ENCODE measurements around the gene CCDC190. TPM values are rescaled to one million over a fixed set of nuclear protein-coding genes. Genes with fewer than 3 reads are reported as not detected.

The CCDC190 gene
- total RNA-seq, 4 donors from 2014 or later, result 0.40 to 0.89 TPM; not detected in 2

DNA sequence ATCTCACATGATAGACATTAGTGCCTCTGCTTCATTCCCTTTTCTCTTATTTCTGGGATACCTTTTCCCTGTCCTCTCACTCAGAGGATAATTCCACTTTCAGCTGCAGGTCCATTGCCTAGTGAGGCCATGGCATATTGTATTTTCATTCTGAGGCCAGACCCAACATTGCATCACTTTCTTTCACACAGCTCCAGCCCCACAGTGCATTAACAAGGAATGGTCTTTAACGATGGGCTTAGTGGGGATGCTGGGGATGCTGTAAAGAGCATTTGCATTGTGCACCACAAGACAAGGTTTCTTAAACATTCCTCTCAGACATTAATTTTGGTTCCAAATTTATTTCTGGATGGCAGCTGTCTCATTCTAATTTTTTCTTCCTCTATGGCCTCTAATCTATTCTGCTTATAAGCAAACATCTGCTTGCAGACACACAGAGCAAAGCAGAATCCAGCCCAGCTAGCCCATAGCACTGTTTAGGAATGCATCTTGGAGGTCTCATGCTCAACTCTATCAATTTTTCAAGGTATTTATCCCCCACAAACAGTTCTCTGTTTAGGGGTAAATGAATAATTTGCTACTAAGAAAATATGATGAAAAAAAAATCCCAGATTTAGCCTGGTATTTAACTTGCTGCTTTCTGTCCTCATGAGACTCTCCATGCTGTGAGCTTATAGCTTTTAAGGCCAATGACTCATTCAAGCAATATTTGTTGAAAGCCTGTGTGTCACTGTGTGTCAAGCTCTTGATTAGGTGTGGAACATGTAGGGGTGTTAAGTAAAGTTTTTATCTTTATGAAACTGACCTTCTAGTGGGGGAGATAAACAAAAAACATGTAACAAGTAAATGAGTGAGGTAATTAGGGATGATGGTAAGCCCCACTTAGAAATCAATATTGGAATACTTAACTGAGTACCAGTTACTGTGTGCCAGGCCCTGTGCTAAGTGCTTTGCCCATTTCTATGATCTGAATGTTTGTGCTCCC, 44.5 kb upstream of the CCDC190 start:
- no peak for DNase-seq
- intact Hi-C loops (cut with DNase I), result no loop called here
- 57 to 70% methylated on average over 1 of the region's 1 CpG for WGBS, 2 donors
- H3K36me3 ChIP-seq, result no peaks in the 10 kb centered on the region
- no peaks in the 10 kb centered on the region for H3K4me1 ChIP-seq
- H3K27ac ChIP-seq, result no peak overlapping the region
- no peaks in the 10 kb centered on the region for H3K27me3 ChIP-seq
- H3K4me3 ChIP-seq (replicated peaks in 1 of 3), result no peak overlapping the region
- no peaks in the 10 kb centered on the region for H3K9me3 ChIP-seq
- TF ChIP-seq, protein P1, sequence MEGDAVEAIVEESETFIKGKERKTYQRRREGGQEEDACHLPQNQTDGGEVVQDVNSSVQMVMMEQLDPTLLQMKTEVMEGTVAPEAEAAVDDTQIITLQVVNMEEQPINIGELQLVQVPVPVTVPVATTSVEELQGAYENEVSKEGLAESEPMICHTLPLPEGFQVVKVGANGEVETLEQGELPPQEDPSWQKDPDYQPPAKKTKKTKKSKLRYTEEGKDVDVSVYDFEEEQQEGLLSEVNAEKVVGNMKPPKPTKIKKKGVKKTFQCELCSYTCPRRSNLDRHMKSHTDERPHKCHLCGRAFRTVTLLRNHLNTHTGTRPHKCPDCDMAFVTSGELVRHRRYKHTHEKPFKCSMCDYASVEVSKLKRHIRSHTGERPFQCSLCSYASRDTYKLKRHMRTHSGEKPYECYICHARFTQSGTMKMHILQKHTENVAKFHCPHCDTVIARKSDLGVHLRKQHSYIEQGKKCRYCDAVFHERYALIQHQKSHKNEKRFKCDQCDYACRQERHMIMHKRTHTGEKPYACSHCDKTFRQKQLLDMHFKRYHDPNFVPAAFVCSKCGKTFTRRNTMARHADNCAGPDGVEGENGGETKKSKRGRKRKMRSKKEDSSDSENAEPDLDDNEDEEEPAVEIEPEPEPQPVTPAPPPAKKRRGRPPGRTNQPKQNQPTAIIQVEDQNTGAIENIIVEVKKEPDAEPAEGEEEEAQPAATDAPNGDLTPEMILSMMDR (IDR thresholded peaks at IDR 0.05), result no peak
- no peak for TF ChIP-seq POLR2A (IDR thresholded peaks at IDR 0.05)

DNA sequence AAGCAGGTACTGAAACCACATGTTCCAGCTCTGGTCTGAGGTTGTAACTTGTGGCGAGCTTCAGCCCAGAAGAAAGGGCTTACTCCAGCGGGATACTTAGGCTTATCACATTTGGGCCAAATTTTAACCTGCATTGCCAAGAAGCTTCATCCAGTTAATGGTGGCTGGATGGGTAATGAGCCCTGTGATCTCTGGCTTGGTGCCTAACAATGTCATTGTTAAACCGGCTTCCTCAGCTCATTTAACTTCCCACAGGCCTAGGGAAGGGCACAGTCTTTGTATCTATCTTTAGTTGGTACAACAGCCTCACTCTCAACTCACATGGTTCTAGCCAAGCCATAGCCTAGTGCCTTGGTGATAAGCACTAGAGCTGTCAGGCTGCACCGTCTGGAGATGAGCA, 43.6 kb upstream of the CCDC190 start:
- no peaks in the 10 kb centered on the region for H3K4me1 ChIP-seq
- no peaks in the 10 kb centered on the region for H3K9me3 ChIP-seq
- no peak for DNase-seq
- H3K4me3 ChIP-seq (replicated peaks in 1 of 3), result no peak overlapping the region
- WGBS, 2 donors, result 76 to 77% methylated on average over 4 of the region's 4 CpGs
- no peak overlapping the region for H3K27ac ChIP-seq
- no peaks in the 10 kb centered on the region for H3K27me3 ChIP-seq
- H3K36me3 ChIP-seq, result no peaks in the 10 kb centered on the region
- TF ChIP-seq, protein P1 (IDR thresholded peaks at IDR 0.05), result no peak
- TF ChIP-seq POLR2A (IDR thresholded peaks at IDR 0.05), result no peak
- intact Hi-C loops (cut with DNase I), result no loop called here

DNA sequence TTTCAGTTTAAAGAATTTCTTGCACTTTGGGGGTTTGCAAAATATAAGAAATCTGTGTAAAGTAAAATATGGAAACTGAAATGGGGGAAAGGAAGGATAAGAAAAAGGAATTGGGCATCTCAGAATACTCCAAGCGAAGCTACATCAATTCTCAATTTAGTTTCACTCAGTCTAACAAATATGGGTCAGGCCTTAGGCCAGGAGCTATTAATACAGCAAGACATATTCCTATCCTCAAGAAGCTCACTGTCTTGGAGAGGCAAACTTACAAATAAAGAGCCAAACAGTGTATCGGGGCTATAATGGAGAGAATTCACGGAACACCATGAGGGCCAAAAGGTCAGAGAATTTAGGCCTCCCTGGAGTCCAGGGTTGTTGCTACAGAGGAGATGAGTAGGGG, 43.0 kb upstream of the CCDC190 start:
- DNase-seq, result no peak
- 89 to 91% methylated on average over 3 of the region's 3 CpGs for WGBS, 2 donors
- no peaks in the 10 kb centered on the region for H3K27me3 ChIP-seq
- H3K4me3 ChIP-seq (replicated peaks in 1 of 3), result no peak overlapping the region
- H3K4me1 ChIP-seq, result no peaks in the 10 kb centered on the region
- H3K36me3 ChIP-seq, result no peaks in the 10 kb centered on the region
- intact Hi-C loops (cut with DNase I), result no loop called here
- TF ChIP-seq, protein P1 (IDR thresholded peaks at IDR 0.05), result no peak
- no peak for TF ChIP-seq POLR2A (IDR thresholded peaks at IDR 0.05)
- no peak overlapping the region for H3K27ac ChIP-seq
- no peaks in the 10 kb centered on the region for H3K9me3 ChIP-seq

DNA sequence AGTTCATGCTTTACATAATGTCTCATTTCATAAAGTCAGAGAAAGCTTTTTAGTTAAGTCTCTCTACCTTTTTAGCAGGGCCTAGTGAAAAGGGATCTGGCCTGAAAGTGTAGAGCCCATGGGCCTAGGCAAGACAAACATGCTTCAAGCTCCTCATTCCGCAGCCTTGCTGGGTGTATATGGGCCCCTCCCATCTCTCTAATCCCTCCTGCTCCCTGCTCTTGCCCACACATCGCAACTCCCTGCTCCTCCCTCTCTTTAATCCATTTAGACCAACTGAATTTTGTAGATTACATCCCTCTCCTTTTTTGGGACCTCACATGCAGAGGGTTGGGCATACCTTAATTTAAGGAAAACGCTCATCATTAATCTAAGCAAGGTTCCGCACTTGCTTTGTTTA, 42.3 kb upstream of the CCDC190 start:
- WGBS, 2 donors, result 86 to 91% methylated on average over 4 of the region's 4 CpGs
- Histone ChIP-seq H3K4me3 (replicated peaks in 1 of 3) (no peak overlapping the region), H3K4me1 (no peaks in the 10 kb centered on the region), H3K27ac (no peak overlapping the region), H3K27me3 (no peaks in the 10 kb centered on the region), H3K9me3 (no peaks in the 10 kb centered on the region), H3K36me3 (no peaks in the 10 kb centered on the region)
- TF ChIP-seq POLR2A (IDR thresholded peaks at IDR 0.05), result no peak
- TF ChIP-seq, protein P1 (IDR thresholded peaks at IDR 0.05), result no peak
- intact Hi-C loops (cut with DNase I), result no loop called here
- DNase-seq, result no peak

DNA sequence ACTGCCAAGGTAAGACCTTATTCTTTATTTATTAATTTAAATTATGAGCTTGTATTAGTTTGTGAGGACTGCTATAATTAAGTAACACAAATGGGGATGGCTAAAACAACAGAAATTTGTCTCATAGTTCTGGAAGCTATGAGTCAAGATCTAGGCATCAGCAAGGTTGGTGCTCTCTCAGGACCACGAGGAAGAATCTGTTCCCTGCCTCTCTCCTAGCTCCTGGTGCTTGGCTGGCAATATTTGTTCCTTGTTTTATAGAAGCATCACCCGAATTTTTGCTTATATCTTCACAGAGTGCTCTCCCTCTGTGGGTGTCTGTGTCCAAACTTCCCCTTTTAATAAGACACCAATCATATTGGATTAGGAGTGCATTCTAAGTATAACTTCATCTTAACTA, 41.4 kb upstream of the CCDC190 start:
- Histone ChIP-seq H3K27ac (no peak overlapping the region), H3K36me3 (no peaks in the 10 kb centered on the region), H3K27me3 (no peaks in the 10 kb centered on the region), H3K4me3 (replicated peaks in 1 of 3) (no peak overlapping the region), H3K4me1 (no peaks in the 10 kb centered on the region), H3K9me3 (no peaks in the 10 kb centered on the region)
- 77 to 82% methylated on average over 2 of the region's 2 CpGs for WGBS, 2 donors
- no peak for DNase-seq
- TF ChIP-seq, protein P1 (IDR thresholded peaks at IDR 0.05), result no peak
- TF ChIP-seq POLR2A (IDR thresholded peaks at IDR 0.05), result no peak
- intact Hi-C loops (cut with DNase I), result no loop called here
